GM12891 (cell line): ENCODE results near the gene RALGPS1.

Experiments
- PAX5 ChIP-seq: IDR thresholded peaks from 2 replicates; pipeline ENCODE4 v1.6.1; 2011; ENCODE audit warnings: low read length, moderate library complexity, mild to moderate bottlenecking; ENCODE audit not compliant: insufficient read depth, severe bottlenecking
- POLR2A ChIP-seq: IDR thresholded peaks from 2 replicates; pipeline ENCODE4 v1.6.1; 2011; ENCODE audit warnings: low read depth, low read length, control low read depth
- POLR2AphosphoS5 ChIP-seq: IDR thresholded peaks from 2 replicates; pipeline ENCODE4 v1.6.1; 2011; ENCODE audit warnings: low read depth, low read length, control low read depth
- POU2F2 ChIP-seq: IDR thresholded peaks from 2 replicates; pipeline ENCODE4 v1.6.1; 2011; ENCODE audit warnings: low read depth, mild to moderate bottlenecking, control low read depth, low read length, moderate library complexity
- SPI1 ChIP-seq: IDR thresholded peaks from 2 replicates; pipeline ENCODE4 v1.6.1; 2011; ENCODE audit warnings: low read depth, low read length, control low read depth
- TAF1 ChIP-seq: IDR thresholded peaks from 2 replicates; pipeline ENCODE4 v1.6.1; 2011; ENCODE audit warnings: low read depth, low read length, control low read depth

- TF ChIP-seq POLR2A (no peak), POLR2AphosphoS5 (no peak), PAX5 (no peak), TAF1 (no peak), SPI1 (no peak), POU2F2 (no peak)
Measured at GRCh38 chr9:127126971-127127370, 212.4 kb downstream of the RALGPS1 start.
